Endothelial cell of umbilical vein (primary cell): ENCODE results near the gene HOXC11. TPM values are rescaled to one million over a fixed set of nuclear protein-coding genes. Genes with fewer than 3 reads are reported as not detected.

Source experiments
- BruUV-seq: library from RNA; stranded (reverse); fragments of 400-500 nt; replicated peaks from 2 replicates; lab custom pipeline; 2021; lab: Mats Ljungman, UMichigan
- CTCF ChIA-PET: fragments of 300-600, 350-600 bp; sonication (Branson Sonifier 250); formaldehyde crosslinking; loops from one replicate; lab custom pipeline; 2021; ENCODE audit warnings: antibody characterized with exemption, inconsistent platforms; lab: Charles Lee
- POLR2A ChIA-PET: fragments of 300-600, 350-600 bp; sonication (Branson Sonifier 250); formaldehyde crosslinking; loops from one replicate; lab custom pipeline; 2021; ENCODE audit warnings: antibody characterized with exemption, inconsistent platforms; lab: Charles Lee
- DNase-seq: peaks from one replicate; pipeline ENCODE4 v3.0.0-alpha.2; 2011; ENCODE audit warnings: low read depth, low spot score
- FAIRE-seq: peaks from 2 replicates; lab custom pipeline; 2011; peaks lifted over from hg19 to GRCh38; lab: Jason Lieb, UNC
- H2AFZ ChIP-seq: 2 replicates; pipeline ENCODE4 v1.6.0; 2012; ENCODE audit warnings: low read depth, low read length, control low read depth, inconsistent platforms
- H3K27ac ChIP-seq: 2 replicates; pipeline ENCODE4 v1.5.1; 2011; ENCODE audit warnings: low read depth, mild to moderate bottlenecking, control low read depth, low read length, moderate library complexity; ENCODE audit not compliant: insufficient read depth
- H3K27me3 ChIP-seq, 2 experiments: 2 replicates each; pipeline versions ENCODE4 v1.6.0 to v1.6.1; 2011; ENCODE audit warnings: low read length in 2 of 2, mixed read lengths in 1 of 2; ENCODE audit not compliant: control insufficient read depth in 2 of 2, insufficient read depth in 2 of 2
- H3K36me3 ChIP-seq, 2 experiments: 2 replicates in 1 of 2; 3 replicates in 1 of 2; pipeline ENCODE4 v1.5.1; 2011; ENCODE audit warnings: low read length in 2 of 2, mild to moderate bottlenecking in 1 of 2, moderate library complexity in 1 of 2; ENCODE audit not compliant: control insufficient read depth in 2 of 2, insufficient read depth in 2 of 2; ENCODE audit errors: extremely low read depth in 1 of 2
- H3K4me1 ChIP-seq: 3 replicates; pipeline ENCODE4 v1.5.1; 2011; ENCODE audit warnings: mild to moderate bottlenecking, low read length; ENCODE audit not compliant: control insufficient read depth, insufficient read depth; ENCODE audit errors: extremely low read depth
- H3K4me2 ChIP-seq: 2 replicates; pipeline ENCODE4 v1.6.1; 2011; ENCODE audit warnings: low read length, control low read depth, mixed read lengths; ENCODE audit not compliant: insufficient read depth
- H3K4me3 ChIP-seq, 3 experiments: fragments of 200-600 bp in 1 of 3; sonication (generic), shearing (Covaris generic) in 1 of 3; replicated peaks in 1 of 3; 2 replicates each; pipeline ENCODE4 v1.5.1; 2011 to 2016; ENCODE audit warnings: control low read depth in 3 of 3, low read length in 3 of 3, mild to moderate bottlenecking in 2 of 3, inconsistent platforms in 1 of 3, low read depth in 1 of 3, moderate library complexity in 1 of 3; ENCODE audit not compliant: insufficient read depth in 1 of 3
- H3K79me2 ChIP-seq: 2 replicates; pipeline ENCODE4 v1.6.0; 2012; ENCODE audit warnings: low read length, inconsistent platforms; ENCODE audit not compliant: control insufficient read depth, insufficient read depth
- H3K9ac ChIP-seq: replicated peaks from 2 replicates; pipeline ENCODE3; 2011; ENCODE audit warnings: low read length, control low read depth; ENCODE audit not compliant: insufficient read depth; ENCODE audit errors: extremely low read depth
- H3K9me1 ChIP-seq: replicated peaks from 3 replicates; pipeline ENCODE4 v1.6.0; 2011; ENCODE audit warnings: mild to moderate bottlenecking, low read length; ENCODE audit not compliant: control insufficient read depth, insufficient read depth; ENCODE audit errors: extremely low read depth
- H3K9me3 ChIP-seq: replicated peaks from 2 replicates; pipeline ENCODE4 v1.5.1; 2012; ENCODE audit warnings: low read length, inconsistent platforms; ENCODE audit not compliant: control insufficient read depth, insufficient read depth
- H4K20me1 ChIP-seq: replicated peaks from 2 replicates; pipeline ENCODE3; 2011; ENCODE audit warnings: mild to moderate bottlenecking, low read length; ENCODE audit not compliant: control insufficient read depth, insufficient read depth; ENCODE audit errors: extremely low read depth
- CTCF ChIP-seq, 2 donors: IDR thresholded peaks; 1 replicate in 1 of 2; 2 replicates in 1 of 2; pipeline ENCODE4 v1.5.1; 2011; ENCODE audit warnings: low read length in 2 of 2, mild to moderate bottlenecking in 2 of 2, moderate library complexity in 2 of 2, control low read depth in 1 of 2, inconsistent platforms in 1 of 2, low read depth in 1 of 2; ENCODE audit not compliant: insufficient read depth in 1 of 2; ENCODE audit errors: extremely low read depth in 1 of 2
- EZH2 ChIP-seq: IDR thresholded peaks from 2 replicates; pipeline ENCODE4 v1.6.1; 2012; ENCODE audit warnings: borderline replicate concordance, low read depth, mild to moderate bottlenecking, moderate library complexity, low read length, inconsistent platforms; ENCODE audit not compliant: severe bottlenecking
- FOS ChIP-seq: IDR thresholded peaks from 2 replicates; pipeline ENCODE4 v1.6.1; 2011; ENCODE audit warnings: mild to moderate bottlenecking, low read length, moderate library complexity, borderline replicate concordance; ENCODE audit not compliant: insufficient read depth
- GATA2 ChIP-seq: IDR thresholded peaks from 2 replicates; pipeline ENCODE4 v1.7.0; 2011; ENCODE audit warnings: low read depth, mild to moderate bottlenecking, moderate library complexity, mixed read lengths, low read length; ENCODE audit not compliant: insufficient read length, insufficient read depth
- JUN ChIP-seq: IDR thresholded peaks from 2 replicates; pipeline ENCODE4 v1.6.1; 2011; ENCODE audit warnings: borderline replicate concordance, low read depth; ENCODE audit not compliant: insufficient read length, insufficient read depth
- MAX ChIP-seq: IDR thresholded peaks from 2 replicates; pipeline ENCODE4 v1.6.1; 2011; ENCODE audit not compliant: insufficient read depth, insufficient read length
- MYC ChIP-seq: IDR thresholded peaks from one replicate; pipeline ENCODE4 v1.6.1; 2011; ENCODE audit warnings: mild to moderate bottlenecking, low read depth, low read length
- POLR2A ChIP-seq: IDR thresholded peaks from 2 replicates; pipeline ENCODE4 v1.6.1; 2012; ENCODE audit warnings: low read depth, mild to moderate bottlenecking, control low read depth, low read length
- POLR2AphosphoS5 ChIP-seq: IDR thresholded peaks from 2 replicates; pipeline ENCODE4 v1.6.1; 2012; ENCODE audit warnings: low read depth, mild to moderate bottlenecking, control low read depth, low read length, moderate library complexity; ENCODE audit not compliant: insufficient read depth
- dilution Hi-C: fragments of 300-500 bp; cut with MboI; formaldehyde crosslinking; loops from one replicate; pipeline ENCODE4 v1.15.0; 2019; ENCODE audit warnings: low sequenced_read_pairs; ENCODE audit not compliant: extremely low pct_ligation_motif_present
- intact Hi-C: fragments of 100-400 bp; cut with micrococcal nuclease; formaldehyde crosslinking; loops from one replicate; pipeline ENCODE4 v1.10.0; 2022
- polyA plus RNA-seq, 4 experiments: library from polyadenylated mRNA; depleted of rRNA in 3 of 4; stranded (reverse) in 3 of 4; unstranded in 1 of 4; fragments of >200 nt; gene quantifications; 2 replicates each; pipeline versions ENCODE4 v1.2.1 to v1.2.3, GENCODE V29; 2011 to 2012; ENCODE audit warnings: missing spikeins in 1 of 4
- total RNA-seq: library from RNA; stranded (reverse); gene quantifications from 2 replicates; pipeline ENCODE4 v1.2.3, GENCODE V29; 2021

The HOXC11 gene
- total and polyA plus RNA-seq, 2 donors (not counting 3 experiments of a cell fraction or from before 2014, with no cell fraction given) = not detected

- no peak overlapping the region for H3K4me3 ChIP-seq
- no peak overlapping the region for H3K27ac ChIP-seq
- H3K9ac ChIP-seq = no peak overlapping the region
- no peaks in the 10 kb centered on the region for H3K9me3 ChIP-seq
- ChIA-PET CTCF (interaction anchor here (2.6 to 3.4 kb wide), 2 partner anchors 202 to 209 kb away, joined by 11 to 17 read pairs; no protein-coding TSS in a partner anchor), POLR2A (no interaction called here)
- intact Hi-C loops = no loop called here
- dilution Hi-C loops = no loop called here
- no peak overlapping the region for H3K4me2 ChIP-seq
- no peaks in the 10 kb centered on the region for H3K36me3 ChIP-seq
- no peak overlapping the region for H2AFZ ChIP-seq
- no peaks in the 10 kb centered on the region for H4K20me1 ChIP-seq
- no peaks in the 10 kb centered on the region for H3K9me1 ChIP-seq
- peaks cover 77 to 98% of the 10 kb centered on the region in 2 experiments for H3K27me3 ChIP-seq
- BruUV-seq = no TSS peak
- H3K4me1 ChIP-seq = no peaks in the 10 kb centered on the region
- no peak for DNase-seq
- no peak for TF ChIP-seq MAX
- no peak for TF ChIP-seq GATA2
- no peak for TF ChIP-seq EZH2
- no peak for TF ChIP-seq CTCF (IDR thresholded peaks at IDR 0.05; ENCODE audit: extremely low read depth in 1 of 2, insufficient read depth in 1 of 2, low read depth in 1 of 2, low read length in 2 of 2)
- no peak for TF ChIP-seq JUN
- TF ChIP-seq POLR2AphosphoS5 = no peak
- no peak for TF ChIP-seq POLR2A
- no peak for TF ChIP-seq MYC
- TF ChIP-seq FOS = no peak
- FAIRE-seq = no peak
- H3K79me2 ChIP-seq = no peaks in the 10 kb centered on the region
Measured at GRCh38 chr12:53998900-53999236, 25.9 kb downstream of the HOXC11 start.
